CD4-positive, alpha-beta memory T cell (primary cell): ENCODE data around the gene PTH2R. TPM values are rescaled to one million over a fixed set of nuclear protein-coding genes. Genes with fewer than 3 reads are reported as not detected.
"Not testable (repeated sequence)": the region's sequence is repeated elsewhere in the genome, so short reads cannot be mapped to it uniquely, and the experiment has no call there.

ENCODE experiments used
- CTCF ChIA-PET: fragments of 350-600 bp; sonication (Branson Sonifier 250); formaldehyde crosslinking; loops from one replicate; lab custom pipeline; 2021; ENCODE audit warnings: inconsistent platforms; ENCODE audit not compliant: partially characterized antibody; lab: Charles Lee
- POLR2A ChIA-PET: fragments of 350-600 bp; sonication (Branson Sonifier 250); formaldehyde crosslinking; loops from one replicate; lab custom pipeline; 2021; ENCODE audit not compliant: partially characterized antibody; lab: Charles Lee
- DNase-seq, 5 donors: peaks; one replicate each; pipeline versions ENCODE4 v3.0.0 to v3.0.0-alpha.2; 2020 to 2022; ENCODE audit warnings: mixed read lengths in 1 of 5
- H3K27ac ChIP-seq: one replicate; pipeline ENCODE4 v1.7.0; 2013; ENCODE audit warnings: low read depth, low read length
- H3K27me3 ChIP-seq: 2 replicates; pipeline ENCODE4 v1.7.0; 2013; ENCODE audit warnings: mild to moderate bottlenecking, low read length, moderate library complexity; ENCODE audit not compliant: insufficient read depth
- H3K36me3 ChIP-seq: 2 replicates; pipeline ENCODE4 v1.7.0; 2013; ENCODE audit warnings: mild to moderate bottlenecking, low read length, moderate library complexity; ENCODE audit not compliant: insufficient read depth
- H3K4me1 ChIP-seq: 2 replicates; pipeline ENCODE4 v1.7.0; 2013; ENCODE audit warnings: mild to moderate bottlenecking, low read length, moderate library complexity; ENCODE audit not compliant: insufficient read depth
- H3K4me3 ChIP-seq, 2 donors: one replicate each; pipeline ENCODE4 v1.7.0; 2013; ENCODE audit warnings: low read length in 2 of 2, mild to moderate bottlenecking in 1 of 2
- H3K9me3 ChIP-seq, 2 donors: one replicate each; pipeline ENCODE4 v1.7.0; 2013; ENCODE audit warnings: low read length in 2 of 2, control low read depth in 1 of 2; ENCODE audit not compliant: control insufficient read depth in 1 of 2
- H3K27ac Mint-ChIP-seq, 7 donors: one replicate each; pipeline ENCODE4 v1.8.0; 2020 to 2021; ENCODE audit warnings: mixed read lengths in 7 of 7, mild to moderate bottlenecking in 6 of 7, inconsistent platforms in 3 of 7, moderate library complexity in 3 of 7
- H3K27me3 Mint-ChIP-seq, 2 donors: one replicate each; pipeline ENCODE4 v1.8.0; 2020 to 2021; ENCODE audit warnings: mixed read lengths in 2 of 2
- H3K36me3 Mint-ChIP-seq, 2 donors: one replicate each; pipeline ENCODE4 v1.8.0; 2020 to 2021; ENCODE audit warnings: mixed read lengths in 2 of 2, inconsistent platforms in 1 of 2, mild to moderate bottlenecking in 1 of 2
- H3K4me1 Mint-ChIP-seq, 4 donors: one replicate each; pipeline ENCODE4 v1.8.0; 2020 to 2021; ENCODE audit warnings: mixed read lengths in 4 of 4, mild to moderate bottlenecking in 1 of 4
- H3K4me3 Mint-ChIP-seq, 8 donors: one replicate each; pipeline ENCODE4 v1.8.0; 2020 to 2021; ENCODE audit warnings: mixed read lengths in 8 of 8, mild to moderate bottlenecking in 7 of 8, moderate library complexity in 6 of 8, inconsistent platforms in 3 of 8
- H3K9me3 Mint-ChIP-seq, 8 donors: one replicate each; pipeline ENCODE4 v1.8.0; 2020 to 2021; ENCODE audit warnings: mixed read lengths in 8 of 8, mild to moderate bottlenecking in 5 of 8, inconsistent platforms in 3 of 8, moderate library complexity in 1 of 8
- intact Hi-C: fragments of 100-400 bp; cut with micrococcal nuclease; formaldehyde crosslinking; loops from one replicate; pipeline ENCODE4 v1.15.1; 2023
- polyA plus RNA-seq, 2 donors: library from polyadenylated mRNA; unstranded; fragments of 300-500 nt; fragmentation: Illumina TruSeq; gene quantifications; one replicate each; pipeline ENCODE4 v1.2.3, GENCODE V29; 2021
- total RNA-seq, 2 experiments: library from RNA; stranded (reverse); gene quantifications; one replicate each; pipeline ENCODE4 v1.2.3, GENCODE V29; 2021

PTH2R gene
- total and polyA plus RNA-seq, 4 experiments from 2014 or later, result 0.17 TPM; not detected in 3

- Histone ChIP-seq H3K9me3 (no peaks in the 10 kb centered on the region), H3K4me1 (no peaks in the 10 kb centered on the region), H3K4me3 (no peak overlapping the region), H3K36me3 (no peaks in the 10 kb centered on the region), H3K27ac (no peak overlapping the region), H3K27me3 (no peaks in the 10 kb centered on the region)
- intact Hi-C loops, result no loop called here
- Mint-ChIP-seq H3K36me3 (no peaks in the 10 kb centered on the region), H3K27ac (no peak overlapping the region), H3K9me3 (peaks cover 0 to 12% (median 5%) of the 10 kb centered on the region in 8 donors), H3K27me3 (peaks cover 3 to 8% of the 10 kb centered on the region in 2 donors), H3K4me3 (no peak overlapping the region), H3K4me1 (no peaks in the 10 kb centered on the region)
- DNase-seq, result no peak
- CTCF ChIA-PET, result no interaction called here
- POLR2A ChIA-PET, result no interaction called here
Observed at GRCh38 chr2:208426412-208427045, 19.9 kb downstream of the PTH2R start.

DNA sequence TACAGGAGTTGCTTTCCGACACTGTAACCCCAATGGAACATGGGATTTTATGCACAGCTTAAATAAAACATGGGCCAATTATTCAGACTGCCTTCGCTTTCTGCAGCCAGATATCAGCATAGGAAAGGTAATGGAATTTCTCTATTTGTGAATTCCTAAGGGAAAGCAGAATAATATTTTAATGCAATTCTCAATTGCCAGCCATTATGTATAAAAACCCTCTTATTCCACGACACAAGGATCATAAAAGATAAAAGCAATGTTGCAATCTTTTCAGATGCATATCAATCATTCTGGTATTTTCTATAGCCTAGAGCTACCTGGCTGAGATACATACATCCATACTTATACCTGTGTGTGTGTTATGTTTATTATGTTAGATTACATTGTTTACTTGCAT is 31.2 kb downstream of the PTH2R start:
- Histone ChIP-seq H3K27ac (no peak overlapping the region), H3K4me1 (no peaks in the 10 kb centered on the region), H3K27me3 (no peaks in the 10 kb centered on the region), H3K36me3 (no peaks in the 10 kb centered on the region), H3K9me3 (no peaks in the 10 kb centered on the region), H3K4me3 (no peak overlapping the region)
- no peak for DNase-seq
- H3K27ac Mint-ChIP-seq, result no peak overlapping the region
- no peaks in the 10 kb centered on the region for H3K4me1 Mint-ChIP-seq
- H3K9me3 Mint-ChIP-seq, result peaks cover 0 to 4% (median 0%) of the 10 kb centered on the region in 8 donors
- POLR2A ChIA-PET, result no interaction called here
- no peaks in the 10 kb centered on the region for H3K36me3 Mint-ChIP-seq
- intact Hi-C loops, result no loop called here
- H3K27me3 Mint-ChIP-seq, result no peaks in the 10 kb centered on the region
- CTCF ChIA-PET, result no interaction called here
- H3K4me3 Mint-ChIP-seq, result no peak overlapping the region

DNA sequence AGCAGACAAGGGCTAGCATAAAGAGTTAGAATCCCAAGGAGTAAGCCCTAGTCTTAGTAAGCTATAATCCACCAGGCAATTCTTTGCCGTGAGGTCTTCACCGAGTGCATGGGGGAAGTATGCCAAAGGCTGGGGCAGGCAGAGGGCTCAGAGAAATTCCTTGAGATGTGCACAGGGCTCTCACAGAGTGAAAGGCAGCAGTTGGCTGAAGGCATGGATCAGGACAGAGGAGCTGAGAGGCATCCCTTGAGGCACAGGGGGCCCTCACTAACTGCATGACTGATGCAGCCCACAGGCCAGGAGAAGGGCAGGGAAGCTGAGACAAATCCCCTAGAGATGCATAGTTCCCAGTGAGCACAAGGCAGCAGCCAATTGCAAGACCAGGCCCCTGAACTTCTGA is 34.1 kb downstream of the PTH2R start:
- ChIA-PET POLR2A (no interaction called here), CTCF (no interaction called here)
- H3K4me3 Mint-ChIP-seq, result no peak overlapping the region
- Histone ChIP-seq H3K4me1 (no peaks in the 10 kb centered on the region), H3K27me3 (no peaks in the 10 kb centered on the region), H3K9me3 (no peaks in the 10 kb centered on the region), H3K36me3 (no peaks in the 10 kb centered on the region), H3K4me3 (no peak overlapping the region), H3K27ac (no peak overlapping the region)
- peaks cover 0 to 4% (median 0%) of the 10 kb centered on the region in 8 donors for H3K9me3 Mint-ChIP-seq
- H3K36me3 Mint-ChIP-seq, result no peaks in the 10 kb centered on the region
- DNase-seq, result no peak
- H3K27me3 Mint-ChIP-seq, result no peaks in the 10 kb centered on the region
- H3K27ac Mint-ChIP-seq, result no peak overlapping the region
- H3K4me1 Mint-ChIP-seq, result no peaks in the 10 kb centered on the region
- intact Hi-C loops, result no loop called here

DNA sequence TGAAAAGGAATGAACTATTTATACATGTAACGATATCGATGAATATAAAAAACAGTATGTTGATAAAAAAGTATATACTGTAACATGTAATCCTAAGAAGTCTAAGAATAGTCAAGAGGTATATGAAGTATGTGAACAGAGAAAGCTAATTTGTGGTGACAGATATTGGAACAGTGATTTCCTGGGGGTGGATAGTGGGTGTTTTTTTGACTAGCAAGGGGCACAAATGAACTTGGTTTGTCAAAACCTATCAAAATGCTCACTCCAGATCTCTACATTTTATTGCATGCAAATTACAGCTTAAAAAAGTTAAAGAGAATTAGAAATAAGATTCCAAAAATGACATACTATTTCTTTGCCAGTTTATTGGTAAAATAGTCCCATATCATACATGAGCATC is 35.4 kb downstream of the PTH2R start:
- Mint-ChIP-seq H3K9me3 (peaks cover 0 to 4% (median 0%) of the 10 kb centered on the region in 8 donors), H3K36me3 (no peaks in the 10 kb centered on the region), H3K27ac (no peak overlapping the region), H3K4me3 (no peak overlapping the region), H3K27me3 (no peaks in the 10 kb centered on the region), H3K4me1 (no peaks in the 10 kb centered on the region)
- CTCF ChIA-PET, result no interaction called here
- DNase-seq, result no peak
- no peaks in the 10 kb centered on the region for H3K36me3 ChIP-seq
- no peaks in the 10 kb centered on the region for H3K27me3 ChIP-seq
- POLR2A ChIA-PET, result no interaction called here
- H3K4me3 ChIP-seq, result no peak overlapping the region
- no peaks in the 10 kb centered on the region for H3K9me3 ChIP-seq
- H3K4me1 ChIP-seq, result no peaks in the 10 kb centered on the region
- intact Hi-C loops, result no loop called here
- no peak overlapping the region for H3K27ac ChIP-seq

DNA sequence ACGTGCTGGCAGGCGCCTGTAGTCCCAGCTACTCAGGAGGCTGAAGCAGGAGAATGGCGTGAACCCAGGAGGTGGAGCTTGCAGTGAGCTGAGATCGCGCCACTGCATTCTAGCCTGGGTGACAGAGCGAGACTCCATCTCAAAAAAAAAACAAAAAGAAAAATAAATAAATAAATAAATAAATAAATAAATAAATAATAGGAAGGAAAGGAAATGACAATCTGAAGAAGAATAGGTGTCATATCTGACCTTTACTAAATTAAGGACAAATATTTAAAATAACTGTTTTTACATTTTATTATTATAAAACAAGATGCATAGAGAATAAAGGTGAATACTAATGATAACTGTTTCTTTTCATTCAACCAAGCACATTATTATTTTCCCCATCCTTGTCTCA is 40.9 kb downstream of the PTH2R start:
- H3K4me1 Mint-ChIP-seq, H3K27me3 ChIP-seq, DNase-seq, H3K27ac Mint-ChIP-seq, H3K4me1 ChIP-seq, intact Hi-C loops, H3K36me3 Mint-ChIP-seq, H3K9me3 Mint-ChIP-seq, H3K27me3 Mint-ChIP-seq, H3K4me3 Mint-ChIP-seq, CTCF ChIA-PET, H3K9me3 ChIP-seq, H3K27ac ChIP-seq, H3K4me3 ChIP-seq, POLR2A ChIA-PET, H3K36me3 ChIP-seq: not testable (repeated sequence)

DNA sequence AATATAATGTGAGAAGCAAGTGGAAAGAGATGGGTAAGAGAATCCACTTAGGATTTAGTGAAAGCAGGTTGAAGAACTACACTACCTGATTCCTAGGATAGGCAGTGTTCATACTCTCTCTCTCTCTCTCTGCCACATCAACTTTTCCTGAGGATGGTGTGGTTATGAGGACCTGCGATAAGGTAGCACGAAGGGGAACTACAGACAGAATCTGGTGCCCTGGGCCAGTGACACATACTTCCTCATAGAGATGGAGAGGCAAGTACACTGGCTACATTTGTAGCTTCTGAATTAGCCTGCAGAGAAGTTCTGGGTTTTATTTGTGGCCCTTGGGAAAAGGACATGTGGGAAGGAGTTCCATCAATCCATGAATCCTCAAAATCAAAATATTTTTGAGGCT is 44.5 kb downstream of the PTH2R start:
- Histone ChIP-seq H3K4me1 (no peaks in the 10 kb centered on the region), H3K27me3 (no peaks in the 10 kb centered on the region), H3K4me3 (no peak overlapping the region), H3K36me3 (no peaks in the 10 kb centered on the region), H3K9me3 (no peaks in the 10 kb centered on the region), H3K27ac (no peak overlapping the region)
- Mint-ChIP-seq H3K27me3 (no peaks in the 10 kb centered on the region), H3K9me3 (no peaks in the 10 kb centered on the region), H3K4me3 (no peak overlapping the region), H3K4me1 (no peaks in the 10 kb centered on the region), H3K27ac (no peak overlapping the region), H3K36me3 (no peaks in the 10 kb centered on the region)
- DNase-seq, result no peak
- POLR2A ChIA-PET, result no interaction called here
- intact Hi-C loops, result no loop called here
- CTCF ChIA-PET, result no interaction called here

- no peaks in the 10 kb centered on the region for H3K36me3 Mint-ChIP-seq
- no peaks in the 10 kb centered on the region for H3K4me1 Mint-ChIP-seq
- H3K9me3 Mint-ChIP-seq, result no peaks in the 10 kb centered on the region
- Histone ChIP-seq H3K4me3 (no peak overlapping the region), H3K9me3 (no peaks in the 10 kb centered on the region), H3K27me3 (no peaks in the 10 kb centered on the region), H3K36me3 (no peaks in the 10 kb centered on the region), H3K4me1 (no peaks in the 10 kb centered on the region), H3K27ac (no peak overlapping the region)
- peaks cover 0 to 6% of the 10 kb centered on the region in 2 donors for H3K27me3 Mint-ChIP-seq
- intact Hi-C loops, result no loop called here
- CTCF ChIA-PET, result no interaction called here
- no peak overlapping the region for H3K4me3 Mint-ChIP-seq
- DNase-seq, result no peak
- POLR2A ChIA-PET, result no interaction called here
- no peak overlapping the region for H3K27ac Mint-ChIP-seq
Observed at GRCh38 chr2:208454861-208455260, 48.3 kb downstream of the PTH2R start.

GRCh38 chr2:208463721-208464120 is 57.1 kb downstream of the PTH2R start:
- Mint-ChIP-seq H3K4me3 (no peak overlapping the region), H3K27me3 (peaks cover 0 to 2% of the 10 kb centered on the region in 2 donors), H3K27ac (no peak overlapping the region), H3K36me3 (no peaks in the 10 kb centered on the region), H3K4me1 (no peaks in the 10 kb centered on the region), H3K9me3 (no peaks in the 10 kb centered on the region)
- CTCF ChIA-PET, result interaction anchor here (1.4 kb wide), 1 partner anchor 15 kb away, joined by 4 read pairs; no protein-coding TSS in a partner anchor
- no peak for DNase-seq
- Histone ChIP-seq H3K27me3 (no peaks in the 10 kb centered on the region), H3K36me3 (no peaks in the 10 kb centered on the region), H3K4me1 (no peaks in the 10 kb centered on the region), H3K27ac (no peak overlapping the region), H3K4me3 (no peak overlapping the region), H3K9me3 (no peaks in the 10 kb centered on the region)
- POLR2A ChIA-PET, result no interaction called here
- intact Hi-C loops, result no loop called here
